OCI-LY3 (cell line): ENCODE results near the gene TMEM163.

Source experiments
- H2AFZ ChIP-seq: fragments of 200-600, 300-600 bp; shearing (Covaris generic); 2 replicates; pipeline ENCODE4 v1.6.0; 2014; ENCODE audit warnings: antibody characterized with exemption, low read depth, low read length
- H3K27ac ChIP-seq: fragments of 200-600, 300-600 bp; sonication (generic); 2 replicates; pipeline ENCODE4 v1.5.1; 2014; ENCODE audit warnings: mild to moderate bottlenecking, low read length, moderate library complexity, mixed read lengths
- H3K27me3 ChIP-seq: fragments of 200-600, 300-600 bp; sonication (generic); 2 replicates; pipeline ENCODE4 v1.6.1; 2014; ENCODE audit warnings: low read depth, low read length, mixed read lengths
- H3K36me3 ChIP-seq: fragments of 200-600, 300-600 bp; sonication (generic); replicated peaks from 2 replicates; pipeline ENCODE3; 2014; ENCODE audit warnings: low read depth, low read length, mixed read lengths
- H3K4me1 ChIP-seq: fragments of 300-600, 200-600 bp; sonication (generic); 2 replicates; pipeline ENCODE4 v1.6.1; 2014; ENCODE audit warnings: low read length, mixed read lengths
- H3K4me2 ChIP-seq: fragments of 200-600, 300-600 bp; sonication (generic); 2 replicates; pipeline ENCODE4 v1.6.1; 2014; ENCODE audit warnings: low read length, mixed read lengths
- H3K4me3 ChIP-seq: fragments of 300-600, 200-600 bp; sonication (generic); 2 replicates; pipeline ENCODE4 v1.5.1; 2014; ENCODE audit warnings: antibody characterized with exemption, mild to moderate bottlenecking, low read length, moderate library complexity
- H3K79me2 ChIP-seq: fragments of 300-600, 200-600 bp; shearing (Covaris generic); 2 replicates; pipeline ENCODE4 v1.6.1; 2014; ENCODE audit warnings: mild to moderate bottlenecking, low read length, mixed read lengths
- H3K9ac ChIP-seq: fragments of 300-600, 200-600 bp; shearing (Covaris generic); 2 replicates; pipeline ENCODE4 v1.6.0; 2014; ENCODE audit warnings: mild to moderate bottlenecking, low read length, moderate library complexity
- H3K9me3 ChIP-seq: fragments of 200-600, 300-600 bp; shearing (Covaris generic); 2 replicates; pipeline ENCODE4 v1.6.1; 2014; ENCODE audit warnings: low read length, mixed read lengths; ENCODE audit not compliant: insufficient read depth
- H4K20me1 ChIP-seq: fragments of 200-600, 300-600 bp; sonication (generic); 2 replicates; pipeline ENCODE4 v1.6.1; 2016; ENCODE audit warnings: low read length, mixed read lengths; ENCODE audit not compliant: insufficient read depth
- CTCF ChIP-seq: fragments of 200-600, 300-600 bp; sonication (generic); IDR thresholded peaks from 2 replicates; pipeline ENCODE4 v1.5.1; 2014; ENCODE audit warnings: antibody characterized with exemption, low read length, low read depth
- EZH2phosphoT487 ChIP-seq: fragments of 200-600 bp; shearing (Covaris generic); IDR thresholded peaks from 2 replicates; pipeline ENCODE4 v1.6.1; 2018; ENCODE audit warnings: antibody characterized with exemption, mixed run types, low read depth

The TMEM163 gene

DNA sequence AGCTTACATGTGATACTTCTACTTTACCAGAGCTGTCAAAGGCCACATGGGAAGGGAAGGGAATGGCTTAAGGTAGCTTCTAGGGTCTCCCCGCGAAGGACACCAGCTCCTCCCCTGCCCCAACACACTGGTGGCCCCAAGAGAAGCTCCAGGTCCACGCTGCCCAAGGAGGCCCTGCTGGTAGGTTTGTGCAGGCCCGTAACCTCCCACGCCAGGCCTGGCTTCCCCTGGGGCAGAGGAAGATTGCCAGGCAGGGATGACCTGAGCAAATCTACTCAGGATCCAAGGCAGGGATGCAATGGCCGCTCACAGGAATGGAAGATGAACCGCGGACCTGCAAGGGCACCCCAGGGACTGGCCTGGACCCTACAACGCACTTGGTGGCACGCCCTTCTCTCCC lies 259.9 kb downstream of the TMEM163 start:
- Histone ChIP-seq H3K9ac (no peak overlapping the region), H3K9me3 (no peaks in the 10 kb centered on the region), H3K4me1 (peaks cover 10% of the 10 kb centered on the region), H3K27ac (no peak overlapping the region), H2AFZ (no peak overlapping the region), H3K36me3 (peaks cover 14% of the 10 kb centered on the region), H3K4me3 (no peak overlapping the region), H3K79me2 (no peaks in the 10 kb centered on the region), H4K20me1 (0 out of 2 replicates have a peak, but pooled peaks cover 2% of the 10 kb centered on the region), H3K4me2 (no peak overlapping the region), H3K27me3 (no peaks in the 10 kb centered on the region)
- TF ChIP-seq EZH2phosphoT487: no peak
- no peak for TF ChIP-seq CTCF

GRCh38 chr2:134458473-134458853 lies 260.3 kb downstream of the TMEM163 start:
- no peak overlapping the region for H3K4me2 ChIP-seq
- H2AFZ ChIP-seq: no peak overlapping the region
- no peaks in the 10 kb centered on the region for H3K9me3 ChIP-seq
- no peaks in the 10 kb centered on the region for H3K79me2 ChIP-seq
- no peak overlapping the region for H3K9ac ChIP-seq
- H3K27ac ChIP-seq: no peak overlapping the region
- H3K27me3 ChIP-seq: no peaks in the 10 kb centered on the region
- H3K4me1 ChIP-seq: peaks cover 10% of the 10 kb centered on the region
- H3K4me3 ChIP-seq: no peak overlapping the region
- 0 out of 2 replicates have a peak, but pooled peaks cover 2% of the 10 kb centered on the region for H4K20me1 ChIP-seq
- TF ChIP-seq CTCF: no peak
- no peak for TF ChIP-seq EZH2phosphoT487
- peaks cover 17% of the 10 kb centered on the region for H3K36me3 ChIP-seq

DNA sequence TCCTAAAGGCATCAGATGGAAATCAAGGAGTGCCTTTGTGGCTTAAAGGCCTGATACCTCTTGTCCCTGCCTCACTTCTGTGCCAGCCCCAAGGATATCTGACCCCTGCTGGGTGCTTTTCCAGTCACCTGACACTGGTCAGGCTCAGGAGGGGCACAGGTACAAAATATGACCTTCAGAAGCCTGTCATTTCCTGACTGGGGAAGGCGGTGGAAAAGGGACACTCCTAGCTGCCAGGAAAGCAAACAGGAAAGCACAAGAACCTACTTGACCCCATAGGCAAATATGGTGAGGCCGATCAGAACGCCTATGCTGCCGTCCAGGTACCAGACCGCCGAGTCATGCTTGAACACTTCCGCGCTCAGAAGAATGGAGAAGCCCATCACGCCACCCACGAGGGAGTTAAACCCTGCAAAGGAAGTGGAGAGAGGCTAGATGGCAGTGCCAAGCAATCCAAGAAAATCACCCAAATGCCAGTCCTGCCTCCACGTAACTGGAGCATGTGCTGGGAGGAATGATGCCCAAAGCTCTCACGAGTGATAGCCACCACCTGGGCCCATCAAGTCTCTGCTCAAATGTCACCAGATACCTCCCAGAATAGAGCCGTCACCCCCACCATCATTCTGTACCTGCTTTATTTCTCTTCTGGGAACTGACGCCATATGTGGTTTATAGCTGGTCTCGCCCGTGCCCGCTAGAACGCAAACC lies 260.9 kb downstream of the TMEM163 start:
- no peak overlapping the region for H2AFZ ChIP-seq
- peaks cover 10% of the 10 kb centered on the region for H3K4me1 ChIP-seq
- H3K27me3 ChIP-seq: no peaks in the 10 kb centered on the region
- H4K20me1 ChIP-seq: 0 out of 2 replicates have a peak, but pooled peaks cover 2% of the 10 kb centered on the region
- no peak overlapping the region for H3K9ac ChIP-seq
- H3K27ac ChIP-seq: no peak overlapping the region
- TF ChIP-seq EZH2phosphoT487 (no peak), CTCF (no peak)
- no peaks in the 10 kb centered on the region for H3K79me2 ChIP-seq
- no peak overlapping the region for H3K4me2 ChIP-seq
- H3K9me3 ChIP-seq: no peaks in the 10 kb centered on the region
- peaks cover 17% of the 10 kb centered on the region for H3K36me3 ChIP-seq
- H3K4me3 ChIP-seq: no peak overlapping the region

GRCh38 chr2:134457353-134457752 lies 261.4 kb downstream of the TMEM163 start:
- H3K9ac ChIP-seq: no peak overlapping the region
- no peak overlapping the region for H3K4me3 ChIP-seq
- 0 out of 2 replicates have a peak, but pooled peaks cover 2% of the 10 kb centered on the region for H4K20me1 ChIP-seq
- no peak overlapping the region for H3K4me2 ChIP-seq
- no peaks in the 10 kb centered on the region for H3K79me2 ChIP-seq
- no peak overlapping the region for H3K27ac ChIP-seq
- H3K36me3 ChIP-seq: peaks cover 17% of the 10 kb centered on the region
- peaks cover 10% of the 10 kb centered on the region for H3K4me1 ChIP-seq
- H3K9me3 ChIP-seq: no peaks in the 10 kb centered on the region
- H2AFZ ChIP-seq: no peak overlapping the region
- H3K27me3 ChIP-seq: no peaks in the 10 kb centered on the region
- TF ChIP-seq CTCF (no peak), EZH2phosphoT487 (no peak)
